OCI-LY7 (cell line): ENCODE data around the gene CD300H. TPM values are rescaled to one million over a fixed set of nuclear protein-coding genes. Genes with fewer than 3 reads are reported as not detected.

ENCODE experiments used
- BruUV-seq: library from RNA; stranded (reverse); fragments of 400-500 nt; replicated peaks from 2 replicates; lab custom pipeline; 2021; lab: Mats Ljungman, UMichigan
- CTCF ChIA-PET: fragments of 300-600 bp; sonication (Branson Sonifier 250); formaldehyde crosslinking; loops from one replicate; lab custom pipeline; 2022; ENCODE audit warnings: antibody characterized with exemption; ENCODE audit not compliant: unreplicated experiment; lab: Charles Lee
- POLR2A ChIA-PET: fragments of 300-600 bp; sonication (Branson Sonifier 250); formaldehyde crosslinking; loops from one replicate; lab custom pipeline; 2022; ENCODE audit warnings: antibody characterized with exemption; lab: Charles Lee
- DNase-seq: peaks from one replicate; pipeline ENCODE4 v3.0.0-alpha.2; 2015; ENCODE audit warnings: low spot score
- H2AFZ ChIP-seq: fragments of 200-600 bp; sonication (generic), shearing (Covaris generic); 2 replicates; pipeline ENCODE4 v1.6.1; 2014; ENCODE audit warnings: mild to moderate bottlenecking, antibody characterized with exemption, low read length, moderate library complexity
- H3K27ac ChIP-seq: fragments of 200-600 bp; sonication (generic); 2 replicates; pipeline ENCODE4 v1.5.1; 2014; ENCODE audit warnings: mixed run types, low read depth, mild to moderate bottlenecking, moderate library complexity, low read length, inconsistent platforms; ENCODE audit not compliant: poor library complexity, severe bottlenecking
- H3K36me3 ChIP-seq: fragments of 200-600 bp; sonication (generic); 2 replicates; pipeline ENCODE4 v1.6.1; 2014; ENCODE audit warnings: mild to moderate bottlenecking, antibody characterized with exemption, low read length, moderate library complexity, mixed read lengths; ENCODE audit not compliant: insufficient read depth
- H3K4me1 ChIP-seq: fragments of 200-600 bp; sonication (generic); 2 replicates; pipeline ENCODE4 v1.5.1; 2014; ENCODE audit warnings: mild to moderate bottlenecking, low read length; ENCODE audit not compliant: insufficient read depth, poor library complexity, severe bottlenecking
- H3K4me2 ChIP-seq: fragments of 200-600 bp; sonication (generic); 2 replicates; pipeline ENCODE4 v1.6.1; 2014; ENCODE audit warnings: mild to moderate bottlenecking, low read length
- H3K4me3 ChIP-seq: fragments of 200-600 bp; sonication (generic); 2 replicates; pipeline ENCODE4 v1.5.1; 2014; ENCODE audit warnings: mild to moderate bottlenecking, low read depth, low read length; ENCODE audit not compliant: poor library complexity, severe bottlenecking
- H3K79me2 ChIP-seq: fragments of 200-600 bp; sonication (generic); 2 replicates; pipeline ENCODE4 v1.6.1; 2016; ENCODE audit warnings: low read depth, mild to moderate bottlenecking, low read length, moderate library complexity, mixed read lengths; ENCODE audit not compliant: insufficient read depth
- H3K9me2 ChIP-seq: fragments of 200-600 bp; sonication (generic); 2 replicates; pipeline ENCODE4 v1.6.1; 2016; ENCODE audit warnings: mild to moderate bottlenecking, low read length, mixed read lengths; ENCODE audit not compliant: insufficient read depth
- H3K9me3 ChIP-seq: fragments of 200-600 bp; sonication (generic); 2 replicates; pipeline ENCODE4 v1.6.1; 2014; ENCODE audit warnings: mild to moderate bottlenecking, mixed run types, low read length, mixed read lengths
- H4K20me1 ChIP-seq: fragments of 200-600 bp; sonication (generic); 2 replicates; pipeline ENCODE4 v1.6.1; 2014; ENCODE audit warnings: mild to moderate bottlenecking, antibody characterized with exemption, low read length, moderate library complexity, mixed read lengths; ENCODE audit not compliant: insufficient read depth
- EZH2phosphoT487 ChIP-seq: fragments of 200-600 bp; sonication (generic); IDR thresholded peaks from 2 replicates; pipeline ENCODE4 v1.6.1; 2018; ENCODE audit warnings: low read depth, borderline replicate concordance, mild to moderate bottlenecking, mixed run types, antibody characterized with exemption, low read length, moderate library complexity, mixed read lengths
- intact Hi-C: fragments of 100-400 bp; cut with micrococcal nuclease; formaldehyde crosslinking; loops from one replicate; pipeline ENCODE4 v1.10.0; 2022; ENCODE audit not compliant: unreplicated experiment
- total RNA-seq, 2 experiments: library from RNA; depleted of rRNA in 1 of 2; stranded (reverse); fragments of >200 nt in 1 of 2; shearing (Covaris generic) in 1 of 2; gene quantifications; 2 replicates each; pipeline ENCODE4 v1.2.3, GENCODE V29; 2014 to 2022
- TF ChIP-seq, protein P1 (sequence below): fragments of 200-600 bp; sonication (generic); conservative IDR thresholded peaks from 2 replicates; pipeline ENCODE4 v1.5.1; 2014; ENCODE audit warnings: mild to moderate bottlenecking, antibody characterized with exemption, low read length, moderate library complexity, mixed read lengths

CD300H gene
- total RNA-seq, 2 experiments from 2014 or later = not detected

DNA sequence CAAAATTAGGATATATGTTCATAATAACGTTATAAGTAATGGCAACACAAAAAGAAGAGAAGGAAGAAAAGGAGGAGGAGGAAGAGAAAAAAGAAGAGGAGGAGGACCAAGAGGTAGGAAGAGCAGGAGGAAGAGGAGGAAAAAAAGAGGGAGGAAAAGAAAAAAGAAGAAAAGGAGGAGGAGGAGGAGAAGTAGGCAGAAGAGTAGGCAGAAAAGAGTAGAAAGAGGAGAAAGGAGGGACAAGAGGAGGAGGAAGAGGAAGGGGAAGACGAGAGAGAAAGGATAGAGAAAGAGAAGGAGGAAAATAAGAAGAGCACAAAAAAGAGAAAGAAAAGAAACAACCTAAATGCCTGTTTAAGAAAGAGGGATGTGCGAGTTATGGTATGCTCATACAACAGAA, 30.4 kb downstream of the CD300H start:
- H2AFZ ChIP-seq = no peak overlapping the region
- POLR2A ChIA-PET = no interaction called here
- H4K20me1 ChIP-seq = no peaks in the 10 kb centered on the region
- CTCF ChIA-PET = no interaction called here
- no peak overlapping the region for H3K27ac ChIP-seq
- H3K4me3 ChIP-seq = no peak overlapping the region
- no peaks in the 10 kb centered on the region for H3K9me3 ChIP-seq
- no peak overlapping the region for H3K4me2 ChIP-seq
- intact Hi-C loops = no loop called here
- TF ChIP-seq, protein P1, sequence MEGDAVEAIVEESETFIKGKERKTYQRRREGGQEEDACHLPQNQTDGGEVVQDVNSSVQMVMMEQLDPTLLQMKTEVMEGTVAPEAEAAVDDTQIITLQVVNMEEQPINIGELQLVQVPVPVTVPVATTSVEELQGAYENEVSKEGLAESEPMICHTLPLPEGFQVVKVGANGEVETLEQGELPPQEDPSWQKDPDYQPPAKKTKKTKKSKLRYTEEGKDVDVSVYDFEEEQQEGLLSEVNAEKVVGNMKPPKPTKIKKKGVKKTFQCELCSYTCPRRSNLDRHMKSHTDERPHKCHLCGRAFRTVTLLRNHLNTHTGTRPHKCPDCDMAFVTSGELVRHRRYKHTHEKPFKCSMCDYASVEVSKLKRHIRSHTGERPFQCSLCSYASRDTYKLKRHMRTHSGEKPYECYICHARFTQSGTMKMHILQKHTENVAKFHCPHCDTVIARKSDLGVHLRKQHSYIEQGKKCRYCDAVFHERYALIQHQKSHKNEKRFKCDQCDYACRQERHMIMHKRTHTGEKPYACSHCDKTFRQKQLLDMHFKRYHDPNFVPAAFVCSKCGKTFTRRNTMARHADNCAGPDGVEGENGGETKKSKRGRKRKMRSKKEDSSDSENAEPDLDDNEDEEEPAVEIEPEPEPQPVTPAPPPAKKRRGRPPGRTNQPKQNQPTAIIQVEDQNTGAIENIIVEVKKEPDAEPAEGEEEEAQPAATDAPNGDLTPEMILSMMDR = no peak
- no peak for TF ChIP-seq EZH2phosphoT487
- H3K9me2 ChIP-seq = no peaks in the 10 kb centered on the region
- H3K4me1 ChIP-seq = no peaks in the 10 kb centered on the region
- no TSS peak for BruUV-seq
- DNase-seq = no peak
- no peaks in the 10 kb centered on the region for H3K36me3 ChIP-seq
- H3K79me2 ChIP-seq = no peaks in the 10 kb centered on the region

DNA sequence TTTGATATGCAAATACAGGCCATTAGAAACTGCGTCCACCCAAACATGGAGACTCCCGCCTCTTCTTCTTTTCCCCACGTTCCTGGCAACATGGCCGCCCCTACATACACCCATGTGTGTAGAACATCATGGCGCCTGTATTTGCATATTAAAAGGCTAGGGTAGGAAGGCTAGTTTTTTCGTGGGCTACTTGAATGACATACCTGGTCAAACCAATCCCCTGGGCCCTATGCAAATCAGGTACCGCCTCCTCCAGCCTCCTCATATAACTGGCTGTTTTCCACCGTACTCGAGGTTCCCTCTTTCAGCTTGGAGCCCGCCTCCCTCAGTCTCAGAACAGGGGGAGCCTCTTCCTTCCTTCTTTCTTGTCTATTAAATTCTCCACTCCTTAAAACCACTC, 35.2 kb downstream of the CD300H start:
- H4K20me1 ChIP-seq = no peaks in the 10 kb centered on the region
- H3K4me2 ChIP-seq = no peak overlapping the region
- peak; percentile 14 for DNase-seq
- H3K9me3 ChIP-seq = no peaks in the 10 kb centered on the region
- H3K27ac ChIP-seq = no peak overlapping the region
- H3K4me1 ChIP-seq = no peaks in the 10 kb centered on the region
- no peaks in the 10 kb centered on the region for H3K36me3 ChIP-seq
- ChIA-PET CTCF (no interaction called here), POLR2A (interaction anchor here (0.7 kb wide), 1 partner anchor 163 kb away, joined by 5 read pairs; no protein-coding TSS in a partner anchor)
- intact Hi-C loops = no loop called here
- TF ChIP-seq EZH2phosphoT487 = no peak
- H2AFZ ChIP-seq = 0 out of 2 replicates have a peak overlapping the region, but pooled peaks have one; percentile 3
- no peaks in the 10 kb centered on the region for H3K79me2 ChIP-seq
- BruUV-seq = no TSS peak
- H3K4me3 ChIP-seq = no peak overlapping the region
- no peaks in the 10 kb centered on the region for H3K9me2 ChIP-seq

DNA sequence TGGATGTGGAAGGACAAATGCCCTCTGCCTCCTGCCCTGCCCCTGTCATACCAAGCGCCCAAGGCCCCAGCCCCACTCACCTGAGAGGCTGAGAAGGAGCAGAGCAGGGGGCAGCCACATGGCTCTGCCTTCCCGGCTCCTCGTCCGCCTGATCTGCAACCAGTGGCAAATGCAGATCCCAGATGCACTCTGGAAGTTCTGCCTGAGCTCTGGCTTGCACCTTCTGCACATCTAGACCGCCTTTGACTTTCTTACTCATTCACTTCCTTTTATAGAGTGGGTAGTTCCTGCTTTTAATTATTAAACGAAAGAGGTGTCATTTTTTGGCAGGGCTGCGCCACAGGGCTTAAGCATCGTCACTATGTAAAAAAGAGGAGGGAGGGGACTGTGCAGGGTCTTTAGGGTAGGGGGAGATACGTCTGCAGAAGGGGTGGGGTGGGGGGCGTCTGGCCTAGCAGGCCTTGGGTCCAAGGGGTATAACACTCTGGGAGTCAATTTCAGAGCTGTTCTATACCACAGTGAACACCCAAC, 36.0 kb downstream of the CD300H start, which contains the start of gene CD300LB:
Gene CD300LB (minus strand): TSS at position 245 of the 531 bp plus-strand sequence. CDS start 125 bp downstream, at position 120.
- H3K9me2 ChIP-seq = no peaks in the 10 kb centered on the region
- no peak for DNase-seq
- CTCF ChIA-PET = no interaction called here
- H3K79me2 ChIP-seq = no peaks in the 10 kb centered on the region
- BruUV-seq = no TSS peak
- H3K36me3 ChIP-seq = no peaks in the 10 kb centered on the region
- H4K20me1 ChIP-seq = no peaks in the 10 kb centered on the region
- intact Hi-C loops = no loop called here
- H3K27ac ChIP-seq = no peak within 1 kb of the TSS
- H3K4me2 ChIP-seq = no peak within 1 kb of the TSS
- TF ChIP-seq EZH2phosphoT487 = no peak
- POLR2A ChIA-PET = no interaction called here
- 0 out of 2 replicates have a peak within 1 kb of the TSS, but pooled peaks have one; percentile 3 for H2AFZ ChIP-seq
- H3K4me3 ChIP-seq = no peak within 1 kb of the TSS
- H3K4me1 ChIP-seq = no peaks in the 10 kb centered on the region
- H3K9me3 ChIP-seq = no peaks in the 10 kb centered on the region
